Measurements from ENCODE around the gene TULP4.
"Not testable (repeated sequence)": the region's sequence is repeated elsewhere in the genome, so short reads cannot be mapped to it uniquely, and the experiment has no call there.

GRCh38 chr6:158296854-158297324 lies 15.4 kb upstream of the TULP4 start:
- TF ChIP-seq CTCF (IDR thresholded peaks at IDR 0.05 in 8 of 11, conservative IDR thresholded peaks at IDR 0.05 in 3 of 11); POLR2A (IDR thresholded peaks at IDR 0.05); POLR2AphosphoS5 (IDR thresholded peaks at IDR 0.05): not testable (repeated sequence)
